Measurements from ENCODE around the gene ANGPTL7.

Gene ANGPTL7

GRCh38 chr1:11204396-11205190, 15.4 kb downstream of the ANGPTL7 start:
- no peak for TF ChIP-seq CTCF (IDR thresholded peaks at IDR 0.05)
- H3K27ac ChIP-seq, result no peak overlapping the region
- DNase-seq (ENCODE audit: low spot score), result no peak
- no peak overlapping the region for H3K4me3 ChIP-seq

GRCh38 chr1:11207898-11208611, 18.9 kb downstream of the ANGPTL7 start:
- no peak for TF ChIP-seq CTCF (IDR thresholded peaks at IDR 0.05)
- no peak overlapping the region for H3K4me3 ChIP-seq
- peak overlapping the region in 1 of 2 donors; percentile 57 for H3K27ac ChIP-seq
- no peak for DNase-seq (ENCODE audit: low spot score)

- no peak overlapping the region for H3K27ac ChIP-seq
- no peak for TF ChIP-seq CTCF (IDR thresholded peaks at IDR 0.05)
- no peak overlapping the region for H3K4me3 ChIP-seq
- no peak for DNase-seq (ENCODE audit: low spot score)
Measured at GRCh38 chr1:11211461-11211860, 22.3 kb downstream of the ANGPTL7 start.

GRCh38 chr1:11211925-11212587, 22.9 kb downstream of the ANGPTL7 start:
- TF ChIP-seq CTCF (IDR thresholded peaks at IDR 0.05), result no peak
- no peak overlapping the region for H3K4me3 ChIP-seq
- no peak for DNase-seq (ENCODE audit: low spot score)
- no peak overlapping the region for H3K27ac ChIP-seq

GRCh38 chr1:11214698-11215380, 25.7 kb downstream of the ANGPTL7 start:
- no peak for DNase-seq (ENCODE audit: low spot score)
- Histone ChIP-seq H3K27ac (no peak overlapping the region), H3K4me3 (no peak overlapping the region)
- no peak for TF ChIP-seq CTCF (IDR thresholded peaks at IDR 0.05)

GRCh38 chr1:11215381-11216005, 26.3 kb downstream of the ANGPTL7 start:
- no peak for DNase-seq (ENCODE audit: low spot score)
- no peak for TF ChIP-seq CTCF (IDR thresholded peaks at IDR 0.05)
- H3K27ac ChIP-seq, result no peak overlapping the region
- no peak overlapping the region for H3K4me3 ChIP-seq

Measured in coronary artery (tissue), 2 donors.